H1 (cell line): ENCODE data around the gene ADGRG1.

ENCODE experiments used
- JUND ChIP-seq: IDR thresholded peaks from 2 replicates; pipeline ENCODE4 v1.6.1; 2011; ENCODE audit warnings: mild to moderate bottlenecking, improper control_type of control experiment, low read length
- MAFK ChIP-seq: IDR thresholded peaks from 2 replicates; pipeline ENCODE4 v1.6.1; 2012; ENCODE audit warnings: low read depth, mild to moderate bottlenecking, improper control_type of control experiment, low read length
- TF ChIP-seq, protein P1 (sequence below), 3 experiments: IDR thresholded peaks; 1 replicate in 2 of 3; 2 replicates in 1 of 3; pipeline versions ENCODE4 v1.5.1 to v1.6.1; 2011; ENCODE audit warnings: low read length in 3 of 3, mild to moderate bottlenecking in 3 of 3, inconsistent platforms in 2 of 3, low read depth in 1 of 3, moderate library complexity in 1 of 3; ENCODE audit not compliant: insufficient read depth in 1 of 3; ENCODE audit errors: control extremely low read depth in 1 of 3

DNA sequence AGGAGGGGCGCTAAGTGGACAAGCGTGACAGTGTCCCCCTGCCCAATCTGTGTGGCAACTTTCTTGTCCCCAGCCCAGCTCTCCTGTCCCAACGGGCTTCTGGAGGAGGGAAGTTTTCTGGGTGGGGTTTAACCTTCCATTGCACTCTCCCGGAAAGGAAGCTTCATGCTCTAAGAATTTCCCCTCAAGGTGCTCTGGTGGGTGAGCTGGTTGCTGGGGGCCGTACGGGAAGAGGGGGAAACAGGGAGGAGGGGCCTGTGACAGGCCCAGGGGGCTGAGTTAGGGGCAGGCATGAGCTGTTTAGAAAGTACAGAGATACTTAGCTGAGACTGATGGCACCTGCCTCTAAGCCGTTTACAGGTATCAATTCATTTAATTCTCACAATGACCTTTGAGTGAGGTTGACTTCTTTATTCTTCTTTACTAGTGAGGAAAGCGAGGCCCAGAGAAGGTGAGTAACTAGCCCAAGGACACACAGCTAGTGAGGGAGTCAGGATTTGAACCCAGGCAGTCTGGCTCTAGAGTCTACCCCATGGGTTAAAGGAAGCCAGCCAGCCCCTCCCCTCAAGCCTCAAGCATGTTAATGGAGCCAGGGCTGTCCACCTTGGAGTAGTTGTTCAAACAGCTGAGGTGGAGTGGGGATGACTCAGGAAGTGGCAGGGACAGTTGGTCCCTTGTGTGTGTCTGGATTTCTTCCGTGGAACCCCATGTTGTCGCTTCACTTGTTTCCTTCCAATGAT is 18.9 kb downstream of the ADGRG1 start:
- TF ChIP-seq MAFK (no peak), JUND (no peak)
- TF ChIP-seq, protein P1, sequence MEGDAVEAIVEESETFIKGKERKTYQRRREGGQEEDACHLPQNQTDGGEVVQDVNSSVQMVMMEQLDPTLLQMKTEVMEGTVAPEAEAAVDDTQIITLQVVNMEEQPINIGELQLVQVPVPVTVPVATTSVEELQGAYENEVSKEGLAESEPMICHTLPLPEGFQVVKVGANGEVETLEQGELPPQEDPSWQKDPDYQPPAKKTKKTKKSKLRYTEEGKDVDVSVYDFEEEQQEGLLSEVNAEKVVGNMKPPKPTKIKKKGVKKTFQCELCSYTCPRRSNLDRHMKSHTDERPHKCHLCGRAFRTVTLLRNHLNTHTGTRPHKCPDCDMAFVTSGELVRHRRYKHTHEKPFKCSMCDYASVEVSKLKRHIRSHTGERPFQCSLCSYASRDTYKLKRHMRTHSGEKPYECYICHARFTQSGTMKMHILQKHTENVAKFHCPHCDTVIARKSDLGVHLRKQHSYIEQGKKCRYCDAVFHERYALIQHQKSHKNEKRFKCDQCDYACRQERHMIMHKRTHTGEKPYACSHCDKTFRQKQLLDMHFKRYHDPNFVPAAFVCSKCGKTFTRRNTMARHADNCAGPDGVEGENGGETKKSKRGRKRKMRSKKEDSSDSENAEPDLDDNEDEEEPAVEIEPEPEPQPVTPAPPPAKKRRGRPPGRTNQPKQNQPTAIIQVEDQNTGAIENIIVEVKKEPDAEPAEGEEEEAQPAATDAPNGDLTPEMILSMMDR (IDR thresholded peaks at IDR 0.05; ENCODE audit: control extremely low read depth in 1 of 3, insufficient read depth in 1 of 3, low read depth in 1 of 3, low read length in 3 of 3), result no peak
